Posterior vena cava (tissue), 2 donors: ENCODE results near the gene SCAANT1. TPM values are rescaled to one million over a fixed set of nuclear protein-coding genes. Genes with fewer than 3 reads are reported as not detected.

Experiments
- DNase-seq: peaks from one replicate; pipeline ENCODE4 v3.0.0-alpha.2; 2020; ENCODE audit warnings: low spot score
- intact Hi-C, 2 donors: fragments of 100-400 bp; cut with DNase I; formaldehyde crosslinking; loops; one replicate each; pipeline versions ENCODE4 v1.14.1 to v1.14.2; 2022 to 2023
- total RNA-seq, 2 donors: library from RNA; stranded (reverse); fragmentation: NEBNext Ultra II Directional; extraction: Animal tissue kit (Norgen Biotek cat#: 25700); gene quantifications; one replicate each; pipeline ENCODE4 v1.2.1, GENCODE V29; 2021
- donor health status: DM: yes; HTN: yes; CAD: no.
- donor health status: DM: yes; HTN: yes; CAD: no.

Gene SCAANT1
- total RNA-seq, 2 donors from 2014 or later = not detected

DNA sequence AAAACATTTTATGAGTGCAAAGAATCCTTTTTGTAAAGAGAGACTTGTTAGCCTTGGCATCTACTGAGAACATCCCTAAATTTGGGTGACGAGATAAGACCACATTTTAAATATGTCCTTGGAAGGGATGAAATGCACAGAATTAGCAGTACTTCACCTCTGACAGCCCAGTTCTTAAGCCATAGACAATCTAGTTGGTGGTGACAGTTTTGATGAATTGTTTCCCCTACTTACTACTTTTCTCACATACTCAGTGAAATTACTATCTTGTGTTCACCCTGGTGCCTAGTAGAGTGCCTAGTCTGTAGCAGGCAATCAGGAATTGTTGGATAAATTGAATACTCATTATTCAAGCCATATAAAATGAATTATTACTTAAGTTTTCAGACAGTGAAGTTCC is 3.4 kb downstream of the SCAANT1 start:
- no peak for DNase-seq
- intact Hi-C loops = no loop called here

DNA sequence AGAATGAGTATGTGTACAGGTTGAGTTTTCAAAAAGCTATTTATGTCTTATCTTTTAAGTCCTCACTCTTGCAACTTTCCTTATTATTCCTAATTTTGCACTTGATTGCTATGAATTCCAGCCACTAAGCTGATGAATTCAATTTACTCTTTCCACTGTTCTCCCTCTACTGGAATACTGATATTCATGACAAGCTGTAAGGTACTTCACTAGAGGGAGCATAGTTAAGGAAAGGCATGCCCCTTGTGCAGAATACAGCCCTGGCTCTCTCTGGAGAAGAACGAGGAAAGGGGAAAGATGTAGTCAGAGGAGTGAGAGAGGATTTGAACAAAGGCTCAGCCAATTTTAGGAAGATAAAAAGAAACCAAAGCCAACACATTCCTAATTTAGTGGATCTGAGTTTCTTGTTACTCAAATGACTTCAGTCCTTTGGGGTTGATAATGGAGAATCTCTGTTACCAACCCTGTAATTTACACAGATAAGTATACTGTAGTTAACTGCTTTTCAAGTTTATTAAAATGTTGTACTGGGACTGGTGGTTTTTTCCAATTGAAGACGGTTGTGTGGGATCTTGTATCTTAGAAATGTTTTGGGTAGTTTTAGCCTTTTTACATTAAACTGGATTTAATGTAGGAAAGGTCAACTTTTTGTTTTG is 4.0 kb downstream of the SCAANT1 start:
- intact Hi-C loops = no loop called here
- DNase-seq = no peak

DNA sequence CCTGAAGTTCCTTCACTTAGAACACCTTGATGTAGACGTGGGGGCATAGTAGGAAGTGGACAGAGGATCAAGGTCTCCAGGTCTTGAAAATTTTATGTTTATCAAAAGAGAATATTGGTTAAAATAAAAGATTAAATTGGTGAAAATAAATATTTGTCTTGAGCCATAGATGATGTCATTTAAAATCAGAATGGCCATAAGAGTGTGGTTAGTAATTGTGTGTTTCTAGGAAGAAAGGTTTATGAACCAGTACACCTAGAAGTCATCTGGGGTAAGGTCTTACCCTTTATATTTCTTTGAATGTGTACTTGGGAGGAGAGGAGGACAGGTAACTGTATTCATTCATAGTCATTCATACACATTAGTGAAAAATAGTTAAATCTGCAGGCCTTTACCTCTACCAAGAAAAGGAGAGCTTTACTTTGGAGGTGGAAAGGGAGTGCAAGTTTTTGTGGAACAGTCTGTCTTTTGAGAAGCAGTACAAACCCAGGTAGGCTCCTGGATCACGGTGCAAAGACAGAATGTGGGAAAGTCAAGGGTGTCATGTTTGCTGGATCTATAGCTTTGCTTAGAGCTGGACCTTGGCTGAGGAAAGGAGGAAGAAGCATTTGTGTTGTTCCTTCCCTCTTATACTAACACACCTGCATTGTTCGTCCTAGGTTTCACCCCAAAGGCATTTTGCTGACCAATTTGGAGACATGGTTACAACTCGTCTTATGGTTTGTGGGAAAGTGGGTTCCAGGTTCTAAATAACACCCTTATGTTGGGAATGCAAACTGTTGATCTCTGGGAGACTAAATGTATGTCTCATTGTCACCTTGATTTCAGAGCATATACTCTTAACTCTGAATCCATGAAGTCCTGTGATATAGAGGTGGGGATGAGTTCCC is 6.2 kb downstream of the SCAANT1 start:
- intact Hi-C loops = no loop called here
- no peak for DNase-seq

DNA sequence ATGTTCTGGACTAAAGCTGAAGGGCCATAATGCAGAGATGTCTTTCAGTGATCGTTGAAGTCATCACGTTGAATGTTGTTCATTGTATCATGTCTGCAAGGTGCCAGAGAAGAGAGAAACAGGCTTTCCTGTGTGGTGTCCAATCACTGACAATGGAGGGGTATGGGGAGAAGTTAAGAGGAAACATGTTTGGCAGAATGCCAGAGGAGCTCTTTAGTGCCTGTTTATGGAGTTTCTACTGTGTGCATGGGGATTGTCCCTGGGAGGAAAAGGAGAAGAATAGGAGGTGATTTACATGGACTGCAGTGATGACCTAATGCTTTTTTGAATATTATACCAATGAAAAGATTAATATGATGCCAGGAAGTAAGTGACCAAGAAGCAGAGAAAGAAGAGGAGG is 11.7 kb downstream of the SCAANT1 start:
- intact Hi-C loops = no loop called here
- DNase-seq = no peak

DNA sequence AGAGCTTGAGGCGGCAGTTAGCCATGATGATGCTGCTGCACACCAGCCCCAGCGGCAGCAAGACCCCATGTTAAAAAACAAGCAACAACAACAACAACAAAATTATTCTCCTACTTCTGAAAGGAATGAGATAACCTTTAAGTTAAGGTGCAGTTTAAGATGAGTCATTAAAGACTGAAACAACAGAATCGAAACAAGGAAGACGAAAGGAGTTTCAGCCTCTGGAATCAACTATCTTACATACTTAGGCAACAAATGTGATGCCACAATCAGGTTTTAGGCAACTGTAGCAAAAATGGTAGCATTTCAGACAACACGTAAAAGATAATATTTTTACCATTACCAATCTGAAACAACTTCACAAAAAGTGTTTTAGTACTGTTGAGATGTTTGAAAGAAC is 12.2 kb downstream of the SCAANT1 start:
- intact Hi-C loops = no loop called here
- DNase-seq = no peak

DNA sequence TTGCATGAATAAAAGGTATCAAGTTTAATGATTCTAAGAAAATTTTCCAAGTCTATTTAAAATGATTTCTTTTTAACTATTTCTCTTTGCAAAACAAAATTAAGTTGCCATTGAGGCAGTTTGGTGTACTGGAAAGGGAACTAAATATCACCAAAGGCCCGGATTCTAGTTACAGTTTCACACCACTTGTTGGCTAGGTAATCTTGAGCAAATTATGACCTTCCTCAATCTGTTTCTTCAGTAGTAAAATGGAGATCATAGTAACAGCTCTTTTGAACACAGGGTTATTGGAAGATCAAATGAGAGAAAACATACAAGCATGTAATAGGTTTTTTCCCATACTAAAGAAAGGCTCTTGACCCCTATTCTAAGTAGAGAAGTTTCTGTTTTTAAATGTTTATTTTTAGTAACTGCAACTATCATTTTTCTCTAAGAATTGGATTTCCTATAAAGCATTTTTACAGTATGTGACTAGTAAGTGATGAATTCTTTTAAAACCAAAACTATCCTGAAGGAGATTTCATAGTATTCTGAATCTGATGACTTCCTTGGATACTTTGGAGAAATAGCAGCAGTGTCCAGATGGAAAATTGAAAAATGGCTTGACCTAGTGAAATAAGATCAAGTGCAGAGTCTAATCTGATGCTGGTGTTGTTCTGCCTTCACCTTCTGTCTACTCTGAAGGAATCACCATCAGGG is 15.7 kb downstream of the SCAANT1 start:
- intact Hi-C loops = no loop called here
- DNase-seq = no peak

DNA sequence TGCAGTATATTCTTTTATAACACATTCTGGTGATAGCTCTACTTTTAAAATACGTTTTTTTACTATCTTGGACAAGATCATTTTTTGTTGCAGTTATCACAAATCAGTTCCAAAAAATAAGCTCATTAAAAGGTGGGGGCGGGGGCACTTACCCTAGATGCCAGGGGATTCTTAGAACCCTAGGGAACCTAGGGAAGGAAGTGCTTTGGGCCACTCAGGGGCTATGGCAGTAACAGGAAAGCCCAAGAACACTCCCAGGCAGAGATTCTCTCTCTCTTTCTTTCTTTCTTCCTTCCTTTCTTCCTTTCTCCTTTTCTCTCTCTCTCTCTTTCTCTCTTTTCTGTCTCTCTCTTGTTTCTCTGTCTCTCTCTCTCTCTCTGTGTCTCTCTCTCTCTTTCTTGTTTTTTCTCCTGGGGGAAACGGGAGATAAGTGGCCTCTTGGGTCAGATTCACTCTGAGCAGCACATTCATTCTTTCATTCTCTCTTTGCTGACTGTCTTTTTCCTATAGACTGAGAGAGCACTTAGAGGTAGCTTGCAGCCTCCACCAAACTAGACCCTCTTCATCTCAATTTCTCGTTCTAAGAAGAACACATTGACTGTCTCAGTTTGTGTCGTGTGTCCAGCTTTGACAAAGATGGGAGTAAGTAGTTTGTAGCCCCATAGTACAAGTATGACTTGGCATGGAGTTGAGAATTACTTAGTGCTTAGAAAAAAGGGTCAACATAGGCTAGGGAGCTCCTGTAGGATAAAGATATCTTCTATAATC is 16.6 kb downstream of the SCAANT1 start:
- DNase-seq = no peak
- intact Hi-C loops = no loop called here

DNA sequence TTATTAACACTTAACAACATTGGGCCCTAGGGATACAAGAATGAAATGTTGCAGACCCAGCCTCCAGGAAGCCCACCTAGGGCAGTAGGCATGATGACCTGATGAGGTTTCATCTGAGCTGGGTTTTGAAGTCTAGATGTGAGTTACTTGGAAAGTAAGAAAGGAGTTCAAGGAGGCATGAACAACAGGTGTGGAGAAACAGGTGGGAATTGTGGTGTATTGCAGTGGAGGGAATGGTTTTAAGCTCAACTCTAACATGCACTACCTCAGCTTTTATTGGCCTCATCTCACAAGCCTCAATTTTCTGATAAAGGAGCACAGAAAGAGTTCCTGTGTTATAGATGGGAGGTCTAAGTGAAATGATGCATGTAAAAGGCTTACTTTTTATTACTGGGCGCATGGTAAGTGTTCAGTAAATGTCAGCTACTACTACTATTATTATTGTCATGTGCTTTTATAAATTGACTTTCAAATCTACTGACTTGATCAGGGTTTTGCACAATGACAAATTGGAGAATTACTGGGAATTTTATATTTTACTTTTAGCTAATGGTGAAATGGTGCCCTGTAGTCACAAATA is 19.3 kb downstream of the SCAANT1 start:
- intact Hi-C loops = no loop called here
- no peak for DNase-seq

DNA sequence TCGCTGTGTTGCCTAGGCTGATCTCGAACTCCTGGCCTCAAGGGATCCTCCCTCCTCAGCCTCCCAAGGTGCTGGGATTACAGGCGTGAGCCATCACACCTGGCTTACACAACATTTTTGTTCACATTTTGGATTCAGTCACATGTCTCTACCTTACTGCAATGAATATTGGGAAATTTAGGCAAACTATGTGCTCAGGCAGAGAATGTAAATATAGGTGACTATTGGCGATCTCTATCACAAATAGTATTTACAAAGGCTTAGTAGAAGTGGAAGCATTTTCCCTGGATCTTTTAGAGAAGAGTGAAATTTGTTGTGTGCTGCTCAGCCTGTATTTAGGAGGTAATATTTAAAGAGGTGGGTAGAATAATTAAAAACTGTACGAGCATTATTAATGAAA is 20.7 kb downstream of the SCAANT1 start:
- intact Hi-C loops = no loop called here
- DNase-seq = no peak

DNA sequence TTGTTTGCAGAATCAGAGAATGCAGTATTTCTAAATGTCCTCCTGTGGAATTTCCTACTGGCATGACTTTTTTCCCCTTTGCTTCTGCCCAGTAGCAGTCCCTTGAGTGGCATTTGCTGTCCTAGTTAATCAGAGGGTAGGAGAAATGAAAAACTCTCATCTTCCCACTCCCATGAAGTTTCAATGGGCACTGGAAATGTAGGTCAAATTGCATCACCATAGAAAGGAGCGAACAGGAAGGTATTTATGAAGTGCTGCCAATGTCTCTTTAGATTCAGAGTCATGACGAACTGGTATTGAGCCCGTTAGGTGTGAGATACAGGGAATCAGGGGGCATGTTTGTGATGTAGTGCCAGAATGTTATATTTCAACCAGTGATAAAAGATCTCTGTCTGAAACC is 25.3 kb downstream of the SCAANT1 start:
- intact Hi-C loops = no loop called here
- no peak for DNase-seq

DNA sequence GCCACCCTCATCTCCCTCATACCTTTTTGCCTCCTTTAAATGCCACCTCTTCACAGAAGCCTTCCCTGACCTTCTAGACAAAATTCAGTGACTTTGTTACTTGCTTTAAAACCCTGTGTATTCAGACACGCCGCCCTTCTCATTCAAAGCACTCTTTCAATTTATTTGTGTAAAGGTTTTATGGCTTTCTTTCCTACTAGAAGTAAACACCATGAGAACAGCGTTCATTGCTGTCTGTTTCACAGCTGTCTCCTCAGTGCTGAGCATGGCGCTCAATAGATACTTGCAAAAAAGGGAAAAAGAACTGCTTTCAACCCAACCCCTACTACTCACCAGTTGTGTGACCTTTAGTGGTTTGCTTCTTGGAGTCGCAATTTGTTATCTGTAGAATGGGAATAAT is 31.5 kb downstream of the SCAANT1 start:
- no peak for DNase-seq
- intact Hi-C loops = no loop called here

DNA sequence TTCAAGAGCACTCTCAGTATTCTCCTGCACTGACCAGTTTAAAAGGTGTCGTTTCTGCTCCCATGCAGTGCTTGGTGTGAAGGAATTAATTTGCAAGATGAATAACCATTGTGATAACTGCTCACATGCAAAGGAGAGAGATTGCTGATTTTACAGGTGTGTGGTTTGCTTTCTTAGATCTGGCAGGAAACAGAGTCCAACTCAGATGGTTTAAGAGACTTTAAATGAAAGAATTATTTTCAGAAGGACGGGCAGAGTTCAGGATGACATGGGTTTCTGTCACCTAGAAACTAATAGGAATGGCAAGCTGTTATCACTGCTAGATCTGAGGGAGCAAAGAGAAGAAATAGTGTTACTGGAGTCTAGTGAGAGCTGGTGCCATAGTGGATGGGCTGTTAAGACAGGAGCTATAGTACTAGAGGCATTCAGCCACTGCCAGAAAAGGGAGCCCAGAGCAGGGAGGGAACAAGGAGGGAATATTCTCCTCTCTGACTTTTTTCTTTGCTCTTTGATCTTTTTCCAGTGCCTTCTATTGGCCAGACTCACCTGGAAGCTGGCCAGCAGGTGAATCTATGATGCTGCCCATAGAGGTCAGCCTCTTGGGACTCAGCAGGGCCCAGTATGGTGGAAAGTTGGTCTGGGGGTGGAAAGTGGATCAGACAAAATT is 33.7 kb downstream of the SCAANT1 start:
- intact Hi-C loops = no loop called here
- no peak for DNase-seq

DNA sequence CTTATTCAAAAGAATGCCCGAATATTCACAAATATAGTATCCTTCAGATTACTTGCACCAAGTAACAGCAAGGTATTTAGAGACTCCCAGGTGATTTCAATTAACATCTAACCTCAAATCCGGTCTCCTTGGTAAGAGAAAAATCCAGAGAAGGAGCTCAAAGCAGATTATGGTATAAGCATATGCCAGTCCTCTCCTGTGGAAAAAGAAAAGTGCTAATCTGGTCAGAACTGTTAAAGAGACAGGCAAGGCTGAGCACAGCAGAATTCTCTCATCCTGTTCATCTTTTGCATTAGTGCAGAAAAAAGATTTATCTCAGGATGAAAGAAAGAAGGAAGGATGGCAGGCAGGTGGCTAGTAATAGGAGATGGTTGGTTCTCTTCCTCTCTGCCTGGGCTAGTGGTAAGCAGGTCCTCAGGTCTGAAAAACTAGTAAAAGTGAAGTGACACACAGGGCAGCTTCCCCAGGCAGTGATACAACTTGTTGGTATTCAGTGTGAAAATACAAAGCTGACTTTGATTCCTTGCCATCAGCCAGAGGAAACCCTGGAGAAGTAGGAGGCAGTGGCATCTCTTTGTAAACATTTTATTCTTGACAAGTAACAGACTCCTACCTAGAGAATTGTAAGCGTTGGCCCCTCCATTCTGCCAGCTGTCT is 34.3 kb downstream of the SCAANT1 start:
- DNase-seq = no peak
- intact Hi-C loops = no loop called here

DNA sequence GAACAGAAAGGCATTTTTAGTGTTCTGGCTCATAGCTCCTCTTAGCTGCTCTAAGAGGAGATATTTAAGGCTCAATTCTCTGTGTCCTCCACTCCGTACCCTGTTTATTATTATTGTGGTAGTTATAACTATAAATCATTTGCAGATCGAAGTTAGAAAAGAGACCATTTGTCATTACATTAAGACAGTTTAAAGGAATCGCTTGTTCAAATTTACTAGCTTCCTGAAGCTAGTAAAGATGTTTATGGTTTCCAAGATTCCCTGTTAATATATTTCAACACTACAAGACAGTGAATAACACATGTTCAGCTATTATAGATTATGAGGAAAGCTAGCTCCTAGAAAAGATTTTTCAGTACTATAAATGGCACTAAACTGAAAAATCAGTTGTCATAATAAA is 35.9 kb downstream of the SCAANT1 start:
- intact Hi-C loops = no loop called here
- no peak for DNase-seq

DNA sequence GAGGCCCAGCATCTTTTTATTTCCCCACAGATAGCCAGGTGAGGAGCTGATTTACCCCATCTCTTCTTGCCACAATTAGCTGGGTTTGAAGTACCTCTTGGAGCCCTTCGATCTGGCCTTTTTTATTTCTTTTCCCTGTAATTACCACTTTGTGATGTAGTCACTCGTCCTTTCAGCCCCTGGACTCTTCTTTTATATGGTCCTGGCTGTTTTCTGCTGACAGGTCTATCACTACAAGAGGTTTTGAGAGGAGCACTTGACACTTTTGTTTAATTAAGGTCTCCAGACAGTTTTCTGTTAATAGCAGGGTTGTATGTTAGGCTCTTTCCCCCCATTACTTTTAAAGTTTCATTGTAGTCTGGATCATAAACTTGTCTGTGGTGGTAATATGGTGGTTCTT is 36.7 kb downstream of the SCAANT1 start:
- no peak for DNase-seq

DNA sequence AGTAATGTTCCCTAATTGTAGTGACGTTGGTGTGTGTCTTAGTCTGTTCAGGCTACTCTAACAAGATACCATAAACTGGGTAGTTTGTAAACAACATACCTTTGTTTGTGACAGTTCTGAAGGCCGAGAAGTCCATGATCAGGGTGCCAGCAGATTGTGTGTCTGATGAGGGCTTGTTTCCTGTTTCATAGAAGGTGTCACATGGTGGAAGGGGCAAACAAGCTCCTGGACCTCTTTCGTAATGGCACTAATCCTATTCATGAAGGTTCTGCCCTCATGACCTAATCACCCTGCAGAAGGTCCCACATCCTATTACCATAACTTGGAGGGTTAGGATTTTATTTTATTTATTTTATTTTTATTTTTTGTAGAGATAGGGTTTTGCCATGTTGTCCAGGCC is 37.4 kb downstream of the SCAANT1 start:
- intact Hi-C loops = no loop called here

More for the DNA sequence above, 36.7 kb downstream of the SCAANT1 start:
- intact Hi-C loops = no loop called here

DNA sequence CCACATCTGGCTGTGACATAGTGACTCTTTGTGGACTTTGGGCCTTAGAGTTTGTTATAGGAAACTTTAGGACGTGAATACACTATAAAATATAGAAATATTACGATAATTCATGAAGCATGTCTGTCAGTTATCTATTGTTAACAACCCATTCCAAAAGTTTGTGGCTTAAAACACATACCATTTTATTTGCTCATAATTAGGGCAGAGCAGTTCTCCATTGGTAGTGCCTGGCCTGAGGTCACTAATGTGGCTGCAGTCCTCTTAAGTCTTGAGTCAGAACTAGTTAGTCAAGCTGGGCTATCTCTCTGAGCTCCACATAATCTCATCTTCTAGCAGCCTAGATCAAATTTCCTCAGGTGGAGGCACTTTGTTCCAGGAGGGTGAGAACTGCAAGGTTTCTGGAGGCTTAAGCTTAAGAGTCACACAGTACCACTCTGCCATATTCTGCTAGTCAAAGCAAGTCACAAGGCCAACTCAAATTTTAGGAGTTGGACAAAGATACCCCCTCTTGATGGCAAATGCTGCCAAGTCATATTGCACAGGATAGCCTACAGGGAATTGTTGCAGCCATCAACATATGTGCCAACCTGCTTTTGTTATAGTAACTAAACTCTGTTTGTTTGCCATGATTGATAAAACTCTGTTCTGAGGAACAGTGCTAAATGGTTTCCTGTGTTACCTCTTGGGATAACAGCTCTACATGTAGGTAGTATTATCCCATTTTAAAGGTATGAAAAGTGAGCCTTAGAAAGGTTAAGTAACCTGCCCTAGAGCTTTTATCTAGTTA is 39.9 kb downstream of the SCAANT1 start:
- no peak for DNase-seq
- intact Hi-C loops = no loop called here

More for the DNA sequence above, 37.4 kb downstream of the SCAANT1 start:
- DNase-seq = no peak

DNA sequence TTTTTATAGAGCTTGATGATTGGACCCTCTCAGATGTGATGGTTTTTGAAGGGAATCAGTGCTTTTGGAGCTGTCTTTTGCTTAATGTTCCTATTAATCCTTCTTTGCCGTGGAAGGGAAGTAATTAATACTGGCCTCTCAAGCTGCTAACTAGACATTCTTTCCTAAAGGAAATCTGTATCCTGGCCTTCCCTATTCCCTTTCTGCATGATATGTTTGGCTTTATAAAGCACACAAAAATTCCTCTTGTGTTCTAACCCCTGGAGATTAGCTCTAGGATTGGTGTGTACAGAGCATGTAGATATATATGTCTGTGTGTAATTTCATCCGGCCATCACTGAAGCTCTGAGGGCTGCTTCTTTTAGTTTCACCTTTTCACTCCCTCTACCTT is 41.6 kb downstream of the SCAANT1 start:
- intact Hi-C loops = no loop called here
- no peak for DNase-seq
